ENCODE data around the gene XRCC3.

DNA sequence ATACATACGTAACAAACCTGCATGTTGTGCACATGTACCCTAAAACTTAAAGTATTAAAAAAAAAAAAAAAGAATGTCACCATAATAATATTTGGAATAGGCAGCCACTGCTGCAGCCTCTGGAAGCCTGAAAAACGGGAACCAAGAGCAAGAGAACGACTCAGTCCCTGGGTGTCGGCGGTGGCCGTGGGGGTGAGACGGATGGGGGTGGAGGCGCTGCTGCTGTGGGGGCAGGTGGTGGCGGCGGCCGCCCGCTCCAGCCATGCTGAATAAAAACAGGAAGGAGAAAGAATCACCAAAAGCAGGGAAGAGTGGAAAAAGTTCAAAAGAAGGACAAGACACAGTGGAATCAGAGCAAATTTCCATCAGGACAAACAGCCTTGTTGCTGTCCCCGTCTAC, 47.3 kb upstream of the XRCC3 start:
- no peak for TF ChIP-seq EP300 (IDR thresholded peaks at IDR 0.05)
- TF ChIP-seq, protein P1, sequence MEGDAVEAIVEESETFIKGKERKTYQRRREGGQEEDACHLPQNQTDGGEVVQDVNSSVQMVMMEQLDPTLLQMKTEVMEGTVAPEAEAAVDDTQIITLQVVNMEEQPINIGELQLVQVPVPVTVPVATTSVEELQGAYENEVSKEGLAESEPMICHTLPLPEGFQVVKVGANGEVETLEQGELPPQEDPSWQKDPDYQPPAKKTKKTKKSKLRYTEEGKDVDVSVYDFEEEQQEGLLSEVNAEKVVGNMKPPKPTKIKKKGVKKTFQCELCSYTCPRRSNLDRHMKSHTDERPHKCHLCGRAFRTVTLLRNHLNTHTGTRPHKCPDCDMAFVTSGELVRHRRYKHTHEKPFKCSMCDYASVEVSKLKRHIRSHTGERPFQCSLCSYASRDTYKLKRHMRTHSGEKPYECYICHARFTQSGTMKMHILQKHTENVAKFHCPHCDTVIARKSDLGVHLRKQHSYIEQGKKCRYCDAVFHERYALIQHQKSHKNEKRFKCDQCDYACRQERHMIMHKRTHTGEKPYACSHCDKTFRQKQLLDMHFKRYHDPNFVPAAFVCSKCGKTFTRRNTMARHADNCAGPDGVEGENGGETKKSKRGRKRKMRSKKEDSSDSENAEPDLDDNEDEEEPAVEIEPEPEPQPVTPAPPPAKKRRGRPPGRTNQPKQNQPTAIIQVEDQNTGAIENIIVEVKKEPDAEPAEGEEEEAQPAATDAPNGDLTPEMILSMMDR (IDR thresholded peaks at IDR 0.05), result no peak
